GM12891 (cell line): ENCODE results near the gene ZNF486.
"Not testable (repeated sequence)": the region's sequence is repeated elsewhere in the genome, so short reads cannot be mapped to it uniquely, and the experiment has no call there.

Experiments used
- DNase-seq: peaks from one replicate; pipeline ENCODE4 v3.0.0; 2011; ENCODE audit warnings: low spot score; ENCODE audit not compliant: insufficient read length
- FAIRE-seq: peaks from 2 replicates; lab custom pipeline; 2011; peaks lifted over from hg19 to GRCh38; lab: Jason Lieb, UNC
- PAX5 ChIP-seq: IDR thresholded peaks from 2 replicates; pipeline ENCODE4 v1.6.1; 2011; ENCODE audit warnings: low read length, moderate library complexity, mild to moderate bottlenecking; ENCODE audit not compliant: insufficient read depth, severe bottlenecking
- POLR2A ChIP-seq: IDR thresholded peaks from 2 replicates; pipeline ENCODE4 v1.6.1; 2011; ENCODE audit warnings: low read depth, low read length, control low read depth
- POLR2AphosphoS5 ChIP-seq: IDR thresholded peaks from 2 replicates; pipeline ENCODE4 v1.6.1; 2011; ENCODE audit warnings: low read depth, low read length, control low read depth
- POU2F2 ChIP-seq: IDR thresholded peaks from 2 replicates; pipeline ENCODE4 v1.6.1; 2011; ENCODE audit warnings: low read depth, mild to moderate bottlenecking, control low read depth, low read length, moderate library complexity
- SPI1 ChIP-seq: IDR thresholded peaks from 2 replicates; pipeline ENCODE4 v1.6.1; 2011; ENCODE audit warnings: low read depth, low read length, control low read depth
- TAF1 ChIP-seq: IDR thresholded peaks from 2 replicates; pipeline ENCODE4 v1.6.1; 2011; ENCODE audit warnings: low read depth, low read length, control low read depth

The ZNF486 gene

GRCh38 chr19:20233105-20233504 is 66.1 kb downstream of the ZNF486 start:
- DNase-seq (no peak), FAIRE-seq (no peak)
- TF ChIP-seq POLR2A (no peak), PAX5 (no peak), SPI1 (no peak)

- no peak for DNase-seq
- TF ChIP-seq PAX5 = no peak
- no peak for TF ChIP-seq POLR2AphosphoS5
- no peak for TF ChIP-seq POU2F2
- no peak for TF ChIP-seq POLR2A
- TF ChIP-seq SPI1 = no peak
- TF ChIP-seq TAF1 = no peak
- FAIRE-seq = no peak
Observed at GRCh38 chr19:20235156-20235555, 68.1 kb downstream of the ZNF486 start.

- TF ChIP-seq POLR2AphosphoS5 = no peak; the same call in 1 of the 2 replicates
- TF ChIP-seq PAX5 = no peak
- TF ChIP-seq POLR2A = peak; percentile 41; the same call in 1 of the 2 replicates
- DNase-seq (peak; percentile 39), FAIRE-seq (peak; percentile 95)
Observed at GRCh38 chr19:20237773-20238623, 71.0 kb downstream of the ZNF486 start.

GRCh38 chr19:20243629-20244028 is 76.6 kb downstream of the ZNF486 start:
- FAIRE-seq (no peak), DNase-seq (no peak)
- TF ChIP-seq TAF1 (no peak), POU2F2 (no peak), PAX5 (no peak), SPI1 (no peak), POLR2A (no peak), POLR2AphosphoS5 (no peak)

GRCh38 chr19:20244356-20244755 is 77.3 kb downstream of the ZNF486 start:
- no peak for DNase-seq
- no peak for TF ChIP-seq POU2F2
- TF ChIP-seq PAX5 = no peak
- FAIRE-seq = no peak

- no peak for TF ChIP-seq PAX5
- FAIRE-seq (no peak), DNase-seq (no peak)
Observed at GRCh38 chr19:20245309-20245708, 78.3 kb downstream of the ZNF486 start.

GRCh38 chr19:20247016-20247683 is 80.1 kb downstream of the ZNF486 start:
- FAIRE-seq (no peak), DNase-seq (no peak)
- TF ChIP-seq PAX5 (no peak), POLR2A (no peak), TAF1 (no peak), SPI1 (no peak), POU2F2 (no peak), POLR2AphosphoS5 (no peak)

GRCh38 chr19:20248258-20248657 is 81.2 kb downstream of the ZNF486 start:
- not testable (repeated sequence) for DNase-seq, FAIRE-seq
